HG03196 (cell line): ENCODE measurements around the gene SCD.
"Not testable (repeated sequence)": the region's sequence is repeated elsewhere in the genome, so short reads cannot be mapped to it uniquely, and the experiment has no call there.

Source experiments
- ATAC-seq: cut with Tn5 transposase; IDR thresholded peaks from one replicate; pipeline ENCODE4 v1.9.1; 2021; ENCODE audit not compliant: unreplicated experiment

The SCD gene

GRCh38 chr10:100360234-100360633 lies 13.2 kb downstream of the SCD start:
- no peak for ATAC-seq

DNA sequence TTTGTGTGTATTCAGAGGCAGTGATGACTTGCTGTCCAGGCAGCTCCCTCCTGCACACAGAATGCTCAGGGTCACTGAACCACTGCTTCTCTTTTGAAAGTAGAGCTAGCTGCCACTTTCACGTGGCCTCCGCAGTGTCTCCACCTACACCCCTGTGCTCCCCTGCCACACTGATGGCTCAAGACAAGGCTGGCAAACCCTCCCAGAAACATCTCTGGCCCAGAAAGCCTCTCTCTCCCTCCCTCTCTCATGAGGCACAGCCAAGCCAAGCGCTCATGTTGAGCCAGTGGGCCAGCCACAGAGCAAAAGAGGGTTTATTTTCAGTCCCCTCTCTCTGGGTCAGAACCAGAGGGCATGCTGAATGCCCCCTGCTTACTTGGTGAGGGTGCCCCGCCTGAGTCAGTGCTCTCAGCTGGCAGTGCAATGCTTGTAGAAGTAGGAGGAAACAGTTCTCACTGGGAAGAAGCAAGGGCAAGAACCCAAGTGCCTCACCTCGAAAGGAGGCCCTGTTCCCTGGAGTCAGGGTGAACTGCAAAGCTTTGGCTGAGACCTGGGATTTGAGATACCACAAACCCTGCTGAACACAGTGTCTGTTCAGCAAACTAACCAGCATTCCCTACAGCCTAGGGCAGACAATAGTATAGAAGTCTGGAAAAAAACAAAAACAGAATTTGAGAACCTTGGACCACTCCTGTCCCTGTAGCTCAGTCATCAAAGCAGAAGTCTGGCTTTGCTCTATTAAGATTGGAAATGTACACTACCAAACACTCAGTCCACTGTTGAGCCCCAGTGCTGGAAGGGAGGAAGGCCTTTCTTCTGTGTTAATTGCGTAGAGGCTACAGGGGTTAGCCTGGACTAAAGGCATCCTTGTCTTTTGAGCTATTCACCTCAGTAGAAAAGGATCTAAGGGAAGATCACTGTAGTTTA lies 15.8 kb downstream of the SCD start:
- no peak for ATAC-seq

GRCh38 chr10:100364175-100364574 lies 17.1 kb downstream of the SCD start:
- no peak for ATAC-seq

GRCh38 chr10:100364735-100365391 lies 17.8 kb downstream of the SCD start:
- ATAC-seq: no peak

- ATAC-seq: no peak
These were observed 21.7 kb downstream of the SCD start for GRCh38 chr10:100368721-100369120.

GRCh38 chr10:100370714-100371481 lies 23.9 kb downstream of the SCD start:
- ATAC-seq: no peak

DNA sequence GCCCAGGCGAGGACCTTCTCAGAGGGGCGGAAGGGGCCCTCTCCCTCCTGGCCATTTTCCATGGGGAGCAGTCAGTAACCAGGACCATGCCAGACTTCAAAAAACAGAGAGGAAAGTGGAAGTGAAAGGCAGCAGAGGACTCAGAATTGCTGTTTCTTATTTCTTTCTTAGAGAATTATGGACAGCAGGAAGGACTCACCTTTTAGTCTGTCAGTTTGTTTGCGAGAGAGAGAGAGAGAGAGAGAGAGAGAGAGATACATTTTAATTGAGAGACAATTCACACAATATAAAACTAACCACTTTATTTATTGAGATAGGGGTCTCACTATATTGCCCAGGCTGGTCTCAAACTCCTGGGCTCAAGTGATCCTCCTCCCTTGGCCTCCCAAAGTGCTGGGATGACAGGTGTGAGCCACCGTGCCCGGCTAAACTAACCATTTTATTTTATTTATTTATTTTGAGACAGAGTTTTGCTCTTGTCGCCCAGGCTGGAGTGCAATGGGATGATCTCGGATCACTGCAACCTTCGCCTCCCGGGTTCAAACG lies 24.5 kb downstream of the SCD start:
- no peak for ATAC-seq

DNA sequence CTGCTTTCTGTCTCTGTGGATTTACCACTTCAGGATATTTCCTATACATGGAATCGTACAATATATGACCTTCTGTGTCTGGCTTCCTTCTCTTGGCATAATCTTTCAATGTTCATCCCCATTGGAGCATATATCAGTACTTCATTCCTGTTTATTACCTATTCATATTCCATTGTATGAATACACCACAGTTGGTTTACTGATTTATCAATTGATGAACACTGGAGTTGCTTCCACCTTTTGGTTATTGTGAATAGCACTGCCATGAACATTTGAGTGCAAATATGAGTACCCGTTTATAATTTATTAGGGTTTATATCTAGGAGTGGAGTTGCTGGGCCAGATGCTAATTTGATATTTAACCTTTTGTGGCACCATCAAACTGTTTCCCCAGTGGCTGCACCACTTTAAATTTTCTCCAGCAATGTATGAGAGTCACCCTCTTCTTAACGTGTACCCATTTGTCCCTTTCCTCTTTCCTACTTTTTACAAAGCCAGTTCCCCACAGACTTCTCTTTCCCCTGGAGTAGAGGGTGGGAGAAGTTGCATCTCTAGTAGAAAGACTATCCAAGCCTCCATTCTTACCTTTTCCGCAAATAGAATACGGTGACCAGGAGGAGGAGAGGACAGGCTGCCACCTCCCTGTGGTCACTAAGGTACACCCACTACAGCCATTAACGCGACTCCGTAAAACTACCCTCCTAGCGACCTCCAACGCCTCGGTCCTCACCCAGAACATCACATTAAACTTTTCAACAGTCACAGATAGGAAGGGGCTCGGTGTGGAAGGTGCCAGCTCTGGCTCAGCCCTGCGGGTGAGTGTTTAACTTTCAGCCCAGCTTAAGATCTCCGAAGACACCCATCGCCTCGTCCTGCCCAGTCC lies 25.6 kb downstream of the SCD start:
- no peak for ATAC-seq

- ATAC-seq: peak; percentile 94
These were observed 26.5 kb downstream of the SCD start for GRCh38 chr10:100373298-100374199.

DNA sequence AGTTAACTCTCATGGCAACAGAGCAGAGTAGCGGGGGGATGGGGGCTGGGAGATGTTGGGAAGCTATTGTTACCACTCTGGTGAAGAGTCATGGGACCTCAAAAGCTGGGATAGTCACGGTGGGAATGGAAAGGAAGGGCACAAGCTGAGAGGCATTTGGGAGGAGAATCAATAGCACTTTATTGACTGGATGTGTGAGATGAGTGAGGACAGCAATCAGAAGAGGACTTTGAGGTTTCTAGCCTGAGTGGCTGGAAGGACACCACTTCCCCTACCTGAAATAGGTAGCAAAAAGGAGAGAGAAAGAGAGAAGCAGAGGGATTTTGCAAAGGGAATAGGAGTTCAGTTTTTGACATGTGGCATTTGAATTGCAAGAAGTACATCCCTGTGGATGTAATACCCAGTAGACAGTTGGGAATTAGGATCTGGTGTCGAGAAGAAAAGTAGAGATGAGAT lies 27.2 kb downstream of the SCD start:
- ATAC-seq: no peak

GRCh38 chr10:100374677-100375353 lies 27.8 kb downstream of the SCD start:
- ATAC-seq: not testable (repeated sequence)

GRCh38 chr10:100376656-100377055 lies 29.6 kb downstream of the SCD start:
- ATAC-seq: not testable (repeated sequence)

GRCh38 chr10:100377830-100378229 lies 30.8 kb downstream of the SCD start:
- no peak for ATAC-seq

GRCh38 chr10:100380400-100380799 lies 33.4 kb downstream of the SCD start:
- no peak for ATAC-seq

DNA sequence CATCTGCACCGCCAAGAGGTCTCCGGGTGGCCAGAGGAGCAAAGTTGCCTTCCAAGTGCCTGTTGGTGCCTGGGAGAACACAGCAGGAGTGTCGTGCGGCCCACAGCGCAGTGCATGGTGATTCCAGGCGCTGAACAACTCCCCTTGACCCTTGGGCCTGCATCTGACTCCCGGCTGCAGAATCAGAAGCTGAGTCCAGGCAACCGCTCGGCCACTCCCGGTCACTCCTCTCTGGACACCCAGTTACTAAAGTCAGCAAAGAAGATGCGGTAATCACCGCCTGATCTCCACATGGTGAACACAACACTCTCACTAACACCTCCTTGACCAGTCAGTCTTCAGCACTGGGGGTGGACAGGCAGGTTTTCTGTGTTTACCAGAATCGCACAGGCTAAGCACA lies 35.5 kb downstream of the SCD start:
- no peak for ATAC-seq

DNA sequence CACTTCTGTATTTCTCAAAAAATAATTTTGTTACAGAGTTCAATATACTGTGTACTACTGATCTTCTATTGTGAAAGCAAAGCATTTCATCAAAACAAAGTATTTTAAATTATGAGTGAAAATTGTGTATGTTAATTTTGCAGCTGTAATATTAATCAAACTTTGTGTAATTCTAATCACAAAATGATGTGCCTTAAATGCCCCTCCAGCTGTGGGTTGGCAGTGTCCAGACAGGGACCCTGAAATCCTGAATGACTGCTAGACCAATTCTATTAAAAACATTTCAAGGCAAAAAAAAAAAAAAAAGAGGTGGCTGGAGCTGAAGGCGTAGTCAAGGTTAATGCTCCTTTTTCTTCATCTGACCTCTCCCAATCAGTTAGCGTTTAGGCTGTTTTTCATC lies 36.2 kb downstream of the SCD start:
- ATAC-seq: no peak

- ATAC-seq: no peak
These were observed 44.4 kb downstream of the SCD start for GRCh38 chr10:100391163-100392002.

DNA sequence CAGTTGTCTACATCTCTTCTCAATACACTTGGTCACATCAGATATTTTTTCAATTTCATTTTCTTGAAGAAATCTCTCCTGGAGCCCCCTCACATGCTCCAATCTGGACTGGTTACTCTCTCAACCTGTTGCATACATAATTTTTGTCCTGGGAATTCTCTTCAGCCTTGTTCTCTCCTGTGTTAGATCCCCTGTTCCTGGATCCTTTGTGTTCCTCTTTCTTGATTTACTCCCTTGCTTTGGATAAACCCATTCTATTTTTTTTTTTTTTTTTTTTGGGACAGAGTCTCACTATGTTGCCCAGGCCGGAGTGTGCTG lies 45.6 kb downstream of the SCD start:
- ATAC-seq: no peak
